ENCODE data around the gene MPND. TPM values are rescaled to one million over a fixed set of nuclear protein-coding genes. Genes with fewer than 3 reads are reported as not detected.

Gene MPND
- total and polyA plus RNA-seq, 2 of the 13 experiments (the other 11 are each of a cell fraction or from before 2014, with no cell fraction given): 10.8 to 15.8 TPM

- CTCF ChIA-PET (ENCODE audit: low intra/inter-chr PET ratio, low total read pairs): no interaction called here
- ATAC-seq (no peak), DNase-seq (ENCODE audit: low spot score) (no peak), FAIRE-seq (no peak)
- intact Hi-C loops (cut with micrococcal nuclease; ENCODE audit: unreplicated experiment) (no loop called here), in situ Hi-C loops (cut with HindIII; ENCODE audit: extremely low pct_ligation_motif_present, low pct_unique_long_range_greater_than_20kb) (no loop called here)
- WGBS (ENCODE audit: low lambda C conversion rate): 96% methylated on average over 19 of the region's 19 CpGs
- H3K4me1 ChIP-seq (ENCODE audit: insufficient read depth, low read length): no peaks in the 10 kb centered on the region
- no peak overlapping the region for H2AFZ ChIP-seq (ENCODE audit: low read length)
- TF ChIP-seq ZNF629 (CRISPR knock-in tag; conservative IDR thresholded peaks at IDR 0.05): peak; percentile 86
- no peak for TF ChIP-seq KIAA2018 (CRISPR knock-in tag; IDR thresholded peaks at IDR 0.05; ENCODE audit: borderline replicate concordance)
- peak; percentile 47; the same call in 1 of the 2 replicates for TF ChIP-seq ZMYM3 (CRISPR knock-in tag; IDR thresholded peaks at IDR 0.05)
- no peak for TF ChIP-seq EEA1 (CRISPR knock-in tag; IDR thresholded peaks at IDR 0.05; ENCODE audit: borderline replicate concordance)
- no peak for TF ChIP-seq ARNTL (CRISPR knock-in tag; IDR thresholded peaks at IDR 0.05)
- no peak for TF ChIP-seq CENPBD1 (CRISPR knock-in tag; IDR thresholded peaks at IDR 0.05; ENCODE audit: borderline replicate concordance, low read depth)
- no peak for TF ChIP-seq TRAFD1 (CRISPR knock-in tag; IDR thresholded peaks at IDR 0.05; ENCODE audit: borderline replicate concordance)
- no peak for TF ChIP-seq ZFP36L1 (CRISPR knock-in tag; IDR thresholded peaks at IDR 0.05)
- no peak for TF ChIP-seq DR1 (CRISPR knock-in tag; IDR thresholded peaks at IDR 0.05)
- no peaks in the 10 kb centered on the region for H3K79me2 ChIP-seq (ENCODE audit: insufficient read depth, low read length)
- H3K27me3 ChIP-seq (ENCODE audit: control insufficient read depth in 1 of 2, insufficient read depth in 2 of 2, low read length in 2 of 2): no peaks in the 10 kb centered on the region
- H3K4me2 ChIP-seq (ENCODE audit: low read depth, low read length): no peak overlapping the region
- H3K9me3 ChIP-seq (ENCODE audit: low read length): no peaks in the 10 kb centered on the region
- BruUV-seq (replicated peaks): no TSS peak
- POLR2A ChIA-PET: interaction anchor here (3.6 kb wide), 1 partner anchor 13 kb away, joined by 10 read pairs; the partner anchor contains the start of gene MPND
- no peaks in the 10 kb centered on the region for H4K20me1 ChIP-seq (ENCODE audit: insufficient read depth, low read length)
- peaks cover 0 to 3% of the 10 kb centered on the region in 2 experiments; a peak in 1 of 5 replicates for H3K36me3 ChIP-seq (replicated peaks in 1 of 2; ENCODE audit: control insufficient read depth in 1 of 2, insufficient read depth in 2 of 2, low read length in 2 of 2)
- no peak overlapping the region for H3K9ac ChIP-seq (ENCODE audit: insufficient read depth, low read depth, low read length)
- no peak overlapping the region for H3K27ac ChIP-seq (ENCODE audit: extremely low read length, insufficient read depth, low read length)
- no peak overlapping the region for H3K4me3 ChIP-seq (replicated peaks in 1 of 3; ENCODE audit: insufficient read depth in 1 of 3, low read depth in 2 of 3, low read length in 3 of 3)
Measured at GRCh38 chr19:4329858-4330257, 13.5 kb upstream of the MPND start.

Data from HepG2 (cell line).